GM04503 (cell line): ENCODE measurements around the gene ZFP64.
"Not testable (repeated sequence)": the region's sequence is repeated elsewhere in the genome, so short reads cannot be mapped to it uniquely, and the experiment has no call there.

Source experiments
- DNase-seq: peaks from one replicate; pipeline ENCODE4 v3.0.0-alpha.2; 2012; ENCODE audit warnings: low read depth

ZFP64 gene

GRCh38 chr20:52154575-52154974 lies 37.0 kb downstream of the ZFP64 start:
- no peak for DNase-seq

GRCh38 chr20:52153896-52154295 lies 37.7 kb downstream of the ZFP64 start:
- no peak for DNase-seq

DNA sequence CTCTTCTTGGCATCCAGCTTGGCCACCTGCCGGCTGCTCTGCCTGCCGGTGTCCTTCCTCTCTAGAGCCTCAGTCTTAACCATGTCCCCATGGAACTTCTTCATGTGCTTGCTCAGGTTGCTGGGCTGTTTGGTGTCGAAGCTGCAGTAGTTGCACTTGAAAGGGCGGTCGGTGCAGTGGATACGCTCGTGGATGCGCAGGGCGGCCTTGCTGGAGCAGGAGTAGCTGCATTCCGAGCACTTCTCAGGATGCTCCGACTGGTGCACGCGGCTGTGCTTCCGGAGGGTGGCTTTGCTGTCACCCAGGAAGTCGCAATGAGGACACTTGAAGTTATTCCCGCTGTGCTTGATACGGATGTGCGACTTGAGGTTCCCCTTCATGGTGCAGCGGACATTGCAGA lies 38.7 kb downstream of the ZFP64 start:
- no peak for DNase-seq

DNA sequence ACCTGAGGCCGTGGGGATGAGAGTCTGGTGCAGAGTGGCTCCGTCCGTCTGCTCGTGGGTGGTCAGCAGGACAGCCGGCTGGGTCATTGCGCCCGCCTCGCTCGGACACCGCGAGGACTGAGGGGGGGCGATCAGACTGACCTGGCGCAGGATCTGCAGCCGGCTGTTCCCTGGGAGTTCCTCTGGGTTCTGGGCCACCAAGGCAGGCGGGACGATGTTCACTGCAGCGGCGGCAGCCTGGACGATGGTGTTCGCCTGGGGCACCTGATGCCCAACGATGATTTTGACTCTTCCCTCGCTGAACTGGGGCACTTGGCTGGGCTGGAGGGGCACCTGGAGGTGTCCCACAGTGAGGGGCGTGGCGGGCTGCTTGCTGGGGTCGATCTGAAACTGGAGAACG lies 39.2 kb downstream of the ZFP64 start:
- DNase-seq, result no peak

DNA sequence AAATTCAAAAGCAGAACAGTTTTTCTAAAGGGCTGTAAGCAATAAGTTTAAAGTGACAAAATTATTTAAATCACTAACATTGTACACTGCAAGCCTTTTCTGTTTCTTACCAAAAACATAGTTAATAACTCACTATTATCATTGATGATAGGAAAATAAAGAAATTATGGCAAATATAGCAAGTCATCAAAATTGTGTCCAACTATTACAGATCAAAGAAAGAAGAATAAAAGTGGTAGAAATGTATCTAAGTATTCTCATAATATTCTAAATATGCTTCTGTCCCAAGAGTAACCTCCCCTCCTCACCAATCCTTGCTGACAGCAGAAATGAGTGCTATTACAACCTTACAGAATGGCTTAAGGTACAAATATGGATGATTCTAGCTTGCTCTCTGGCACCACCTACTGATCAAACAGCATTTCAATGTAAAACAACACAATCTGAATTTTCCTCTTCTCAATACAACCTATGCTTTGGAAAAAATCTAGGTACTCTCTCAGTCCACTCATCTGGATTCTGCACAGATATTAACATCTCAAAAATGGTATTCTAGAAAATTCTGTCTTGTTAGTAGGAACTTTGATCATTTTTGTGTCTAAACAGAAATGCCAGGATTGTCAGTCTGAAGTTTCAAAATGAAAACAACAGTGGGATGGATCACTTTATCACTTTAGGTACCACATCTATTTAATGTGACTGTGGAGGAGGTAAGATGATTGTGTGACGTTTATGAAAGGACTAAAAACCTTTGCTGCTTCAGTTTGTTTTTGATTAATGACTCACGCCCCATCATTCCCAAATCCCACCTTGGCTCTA lies 40.9 kb downstream of the ZFP64 start:
- peak; percentile 3 for DNase-seq

DNA sequence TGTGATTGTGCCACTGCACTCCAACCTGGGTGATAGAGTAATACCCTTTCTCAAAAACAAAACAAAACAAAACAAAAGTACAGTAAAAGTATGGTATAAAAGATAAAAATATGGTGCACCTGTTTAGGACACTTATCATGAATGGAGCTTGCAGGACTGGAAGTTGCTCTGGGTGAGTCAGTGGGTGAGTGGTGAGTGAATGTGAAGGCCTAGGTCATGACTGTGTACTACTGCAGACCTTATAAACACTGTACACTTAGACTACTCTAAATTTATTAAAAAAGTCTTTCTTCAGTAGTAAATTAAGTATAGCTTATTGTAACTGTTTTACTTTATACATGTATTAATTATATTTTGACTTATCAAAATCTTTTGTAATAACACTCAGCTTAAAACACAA lies 46.0 kb downstream of the ZFP64 start:
- no peak for DNase-seq

DNA sequence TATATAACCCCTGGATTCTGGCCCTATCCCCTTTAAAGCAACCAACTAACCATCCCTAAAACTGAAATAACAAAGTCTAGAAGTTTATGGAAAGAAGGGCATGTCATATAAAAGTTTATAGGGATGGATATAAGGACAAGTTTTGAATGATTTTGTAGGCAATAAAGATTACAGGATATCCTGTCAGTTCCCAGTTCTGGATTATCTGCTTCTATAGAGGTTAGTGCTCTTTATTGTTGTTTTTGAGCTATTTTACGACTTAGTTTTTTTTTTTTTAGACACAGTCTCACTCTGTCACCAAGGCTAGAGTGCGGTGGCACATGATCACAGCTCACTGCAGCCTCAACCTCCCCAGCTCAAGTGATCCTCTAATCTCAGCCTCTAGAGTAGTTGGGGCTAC lies 48.3 kb downstream of the ZFP64 start:
- no peak for DNase-seq

- DNase-seq, result no peak
These were observed 48.8 kb downstream of the ZFP64 start for GRCh38 chr20:52142757-52143156.

- DNase-seq, result no peak
These were observed 51.6 kb downstream of the ZFP64 start for GRCh38 chr20:52139986-52140385.

DNA sequence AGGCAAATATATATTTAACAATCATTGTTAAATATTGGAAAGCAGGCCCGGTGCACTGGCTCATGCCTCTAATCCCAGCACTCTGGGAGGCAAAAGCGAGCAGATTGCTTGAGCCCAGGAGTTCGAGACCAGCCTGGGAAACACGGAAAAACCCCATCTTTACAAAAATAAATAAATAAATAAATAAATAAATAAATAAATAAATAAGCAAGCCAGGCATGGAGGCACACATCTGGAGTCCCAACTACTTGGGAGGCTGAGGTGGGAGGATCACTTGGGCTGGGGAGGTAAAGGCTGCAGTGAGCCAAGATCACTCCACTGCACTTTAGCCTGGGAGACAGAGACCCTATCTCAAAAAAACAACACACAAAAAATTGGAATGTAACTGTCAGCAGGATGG lies 53.7 kb downstream of the ZFP64 start:
- no peak for DNase-seq

DNA sequence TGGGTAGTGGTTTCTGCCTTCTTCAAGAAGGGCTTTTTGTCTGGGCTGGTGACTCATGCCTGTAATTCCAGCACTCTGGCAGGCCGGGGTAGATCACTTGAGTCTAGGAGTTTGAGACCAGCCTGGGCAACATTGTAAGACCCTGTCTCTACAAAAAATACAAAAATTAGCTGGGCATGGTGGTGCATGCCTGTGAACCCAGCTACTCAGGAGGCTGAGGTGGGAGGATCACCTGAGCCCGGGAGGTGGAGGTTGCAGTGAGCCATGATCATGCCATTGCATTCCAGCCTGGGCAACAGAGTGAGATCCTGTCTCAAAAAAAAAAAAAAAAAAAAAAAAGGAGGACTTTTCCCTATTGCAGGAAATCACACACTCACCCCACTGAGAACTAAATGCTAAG lies 57.9 kb downstream of the ZFP64 start:
- DNase-seq, result not testable (repeated sequence)

DNA sequence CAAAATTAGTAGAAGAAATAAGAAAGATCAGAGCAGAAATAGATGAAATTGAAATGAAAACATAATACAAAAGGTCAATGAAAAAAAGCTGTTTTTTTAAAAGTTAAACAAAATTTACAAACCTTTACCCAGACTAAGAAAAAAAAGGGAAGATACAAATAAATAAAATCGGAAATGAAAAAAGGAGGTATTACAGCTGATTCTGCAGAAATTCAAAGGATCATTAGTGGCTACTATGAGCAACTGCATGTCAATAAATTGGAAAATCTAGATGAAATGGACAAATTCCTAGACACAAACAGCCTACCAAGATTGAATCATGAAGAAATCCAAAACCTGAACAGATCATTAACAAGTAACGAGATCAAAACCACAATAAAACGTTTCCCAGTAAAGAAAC lies 59.2 kb downstream of the ZFP64 start:
- no peak for DNase-seq

- DNase-seq, result no peak
These were observed 60.4 kb downstream of the ZFP64 start for GRCh38 chr20:52131048-52131643.

DNA sequence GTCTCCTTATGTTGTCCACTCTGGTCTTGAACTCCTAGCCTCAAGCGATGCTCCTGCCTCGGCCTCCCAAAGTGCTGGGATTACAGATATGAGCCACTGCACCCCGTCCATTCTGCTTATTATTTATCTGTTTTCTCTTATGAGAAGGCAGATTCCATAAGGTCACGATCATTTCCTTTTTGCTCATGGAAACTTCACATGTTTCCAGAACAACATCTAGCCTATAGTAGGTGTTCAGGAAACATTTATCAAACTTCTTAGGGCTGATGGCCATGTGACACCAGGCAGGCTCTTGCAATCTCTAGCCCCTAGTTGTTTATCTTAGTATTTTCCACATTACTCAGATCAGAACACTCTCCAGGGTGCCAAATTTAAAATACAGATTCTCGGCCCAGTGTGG lies 61.2 kb downstream of the ZFP64 start:
- DNase-seq, result no peak

DNA sequence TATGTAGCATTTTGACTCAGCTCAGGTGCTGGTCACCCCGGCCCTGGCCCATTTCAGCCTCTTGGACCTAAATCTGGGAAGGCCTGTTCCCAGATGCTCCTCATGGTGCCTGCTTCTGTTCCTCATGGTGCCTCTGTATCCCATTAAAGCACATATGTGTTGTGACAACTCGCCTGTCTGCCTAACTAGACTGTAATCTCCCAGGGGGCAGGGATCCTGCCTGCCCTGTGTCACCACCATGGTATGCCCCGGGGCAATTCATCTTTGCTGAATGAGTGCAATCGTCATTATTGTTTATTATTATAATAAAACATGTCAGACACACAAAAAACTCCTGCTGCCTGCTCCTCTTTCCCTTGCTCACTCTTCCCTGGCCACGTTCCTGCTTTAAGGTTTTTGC lies 62.0 kb downstream of the ZFP64 start:
- DNase-seq, result no peak

GRCh38 chr20:52127309-52127708 lies 64.3 kb downstream of the ZFP64 start:
- DNase-seq, result no peak

- DNase-seq, result no peak
These were observed 66.8 kb downstream of the ZFP64 start for GRCh38 chr20:52124821-52125220.

- no peak for DNase-seq
These were observed 72.9 kb downstream of the ZFP64 start for GRCh38 chr20:52118696-52119095.

- no peak for DNase-seq
These were observed 73.5 kb downstream of the ZFP64 start for GRCh38 chr20:52118016-52118623.

GRCh38 chr20:52110456-52110855 lies 81.1 kb downstream of the ZFP64 start:
- DNase-seq, result no peak

DNA sequence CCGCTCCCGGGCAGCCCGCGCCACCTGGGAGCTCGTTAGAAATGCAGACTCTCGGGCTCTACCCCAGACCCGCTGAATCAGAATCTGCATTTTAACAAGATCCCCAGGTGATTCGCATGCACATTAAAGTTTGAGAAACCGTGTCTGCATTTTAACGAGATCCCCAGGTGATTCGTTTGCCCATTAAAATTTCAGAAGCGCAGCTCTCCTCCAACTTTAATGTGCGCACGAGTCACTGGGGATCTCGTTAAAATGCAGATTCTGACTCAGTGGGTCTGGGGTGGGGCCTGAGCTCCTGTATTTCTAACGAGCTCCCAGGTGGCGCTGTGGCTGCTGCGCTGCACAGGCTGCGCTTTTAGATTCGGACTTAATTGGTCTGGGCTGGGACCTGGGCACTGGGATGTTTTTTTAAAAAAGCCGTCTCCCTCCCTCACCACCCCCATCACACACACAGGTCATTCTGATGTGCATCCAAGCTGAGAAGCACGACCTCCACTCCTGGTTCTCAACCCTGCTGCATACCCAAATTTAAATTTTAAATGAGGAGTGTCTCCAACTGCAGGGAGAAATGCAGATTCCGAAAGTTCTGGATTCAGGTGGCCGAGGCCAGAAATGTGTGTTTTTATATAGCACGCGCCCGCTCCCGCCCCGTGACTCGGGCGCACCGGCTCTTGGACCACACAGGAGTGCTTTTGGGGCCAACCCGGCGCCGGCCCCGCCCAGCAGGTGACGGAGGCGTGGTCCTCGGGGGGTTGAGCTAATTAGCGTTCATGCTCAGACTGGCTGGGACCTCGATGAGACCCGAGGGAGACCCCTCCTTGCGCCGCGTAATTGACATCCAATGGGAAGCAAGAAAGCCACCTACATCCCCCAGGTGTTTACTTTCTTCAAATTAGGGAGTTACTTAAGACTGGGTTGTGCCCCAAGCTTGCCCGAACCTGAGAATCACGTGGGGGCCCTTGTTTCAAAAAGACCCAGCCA lies 85.8 kb downstream of the ZFP64 start:
- DNase-seq, result no peak
